Left colon (tissue), 2 donors: ENCODE results near the gene AP3D1. TPM values are rescaled to one million over a fixed set of nuclear protein-coding genes. Genes with fewer than 3 reads are reported as not detected.

Experiments
- ATAC-seq: fragments of 200-7000 bp; cut with Tn5 transposase; one replicate; pipeline ENCODE4 v1.9.1; 2020; ENCODE audit warnings: mild to moderate bottlenecking, moderate library complexity
- DNase-seq, 2 donors: peaks; one replicate each; pipeline ENCODE4 v3.0.0-alpha.2; 2020
- intact Hi-C, 2 donors: fragments of 100-400 bp; cut with DNase I in 1 of 2; cut with micrococcal nuclease in 1 of 2; formaldehyde crosslinking; loops; one replicate each; pipeline versions ENCODE4 v1.11.2 to v1.14.0; 2022; cut with DNase I, micrococcal nuclease
- total RNA-seq, 2 donors: library from RNA; stranded (reverse); fragmentation: NEBNext Ultra II Directional; extraction: Animal tissue kit (Norgen Biotek cat#: 25700); gene quantifications; one replicate each; pipeline ENCODE4 v1.2.1, GENCODE V29; 2021
- donor health status: DM: no; HTN: no; CAD: no.
- donor health status: DM: yes; HTN: yes; CAD: no.

AP3D1 gene
- total RNA-seq, 2 donors from 2014 or later, result 99.4 to 123 TPM

- ATAC-seq (peak; percentile 57), DNase-seq (peak; percentile 85 to 92)
- intact Hi-C loops, result no loop called here
These were observed 15.7 kb upstream of the AP3D1 start for GRCh38 chr19:2166741-2167738.

GRCh38 chr19:2164020-2164998 lies 12.9 kb upstream of the AP3D1 start:
- peak; percentile 17 for ATAC-seq
- peak in 1 of 2 donors; percentile 48 for DNase-seq
- intact Hi-C loops, result no loop called here

GRCh38 chr19:2160379-2160778 lies 9.0 kb upstream of the AP3D1 start:
- ATAC-seq (peak; percentile 22), DNase-seq (no peak)
- intact Hi-C loops, result no loop called here

- intact Hi-C loops, result loop anchor here (5.0 to 10.0 kb wide), 2 partner anchors 77 to 115 kb away; partner anchors contain the start of genes PLEKHJ1 (in 1 of the 2) and SF3A2 (in 1 of the 2)
- ATAC-seq (no peak), DNase-seq (no peak)
These were observed 6.1 kb upstream of the AP3D1 start for GRCh38 chr19:2157452-2157851.

DNA sequence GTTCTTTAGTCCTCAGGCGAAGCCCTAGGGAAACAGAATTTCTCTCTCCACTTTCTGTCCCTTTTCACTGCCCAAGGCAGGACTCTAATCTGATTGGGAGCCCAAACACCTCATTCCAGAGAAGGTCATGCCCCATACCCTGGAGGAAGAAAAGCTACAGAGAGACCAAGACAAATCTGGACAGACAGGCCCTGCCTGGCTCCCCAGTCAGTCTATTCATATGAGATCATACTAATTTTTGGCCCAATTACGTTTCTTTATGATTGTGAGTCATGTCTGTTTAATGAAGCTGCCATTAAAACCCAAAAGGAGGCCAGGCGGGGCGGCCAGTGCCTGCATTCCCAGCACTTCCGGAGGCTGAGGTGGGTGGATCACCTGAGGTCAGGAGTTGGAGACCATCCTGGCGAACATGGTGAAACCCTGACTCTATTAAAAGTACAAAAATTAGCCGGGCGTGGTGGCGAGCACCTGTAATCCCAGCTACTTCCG lies 3.3 kb upstream of the AP3D1 start:
- intact Hi-C loops, result loop anchor here (5.0 to 10.0 kb wide), 2 partner anchors 80 to 118 kb away; partner anchors contain the start of genes PLEKHJ1 (in 1 of the 2) and SF3A2 (in 1 of the 2)
- peak; percentile 45 for ATAC-seq
- DNase-seq, result peak; percentile 58 to 61

- intact Hi-C loops, result loop anchor here in 1 of 2 donors (10.0 kb wide), 1 partner anchor 84 kb away; the partner anchor contains the start of genes PLEKHJ1 and SF3A2
- DNase-seq, result no peak
- no peak for ATAC-seq
These were observed 500 bp downstream of the AP3D1 start for GRCh38 chr19:2150794-2151338.

GRCh38 chr19:2149980-2150793 lies 1.2 kb downstream of the AP3D1 start:
- intact Hi-C loops, result loop anchor here in 1 of 2 donors (10.0 kb wide), 1 partner anchor 85 kb away; the partner anchor contains the start of genes PLEKHJ1 and SF3A2
- peak; percentile 3 for ATAC-seq
- DNase-seq, result peak; percentile 45 to 50

GRCh38 chr19:2148482-2149135 lies 2.8 kb downstream of the AP3D1 start:
- intact Hi-C loops, result no loop called here
- DNase-seq, result no peak
- no peak for ATAC-seq

GRCh38 chr19:2145831-2146241 lies 5.5 kb downstream of the AP3D1 start:
- intact Hi-C loops, result no loop called here
- ATAC-seq (no peak), DNase-seq (no peak)

DNA sequence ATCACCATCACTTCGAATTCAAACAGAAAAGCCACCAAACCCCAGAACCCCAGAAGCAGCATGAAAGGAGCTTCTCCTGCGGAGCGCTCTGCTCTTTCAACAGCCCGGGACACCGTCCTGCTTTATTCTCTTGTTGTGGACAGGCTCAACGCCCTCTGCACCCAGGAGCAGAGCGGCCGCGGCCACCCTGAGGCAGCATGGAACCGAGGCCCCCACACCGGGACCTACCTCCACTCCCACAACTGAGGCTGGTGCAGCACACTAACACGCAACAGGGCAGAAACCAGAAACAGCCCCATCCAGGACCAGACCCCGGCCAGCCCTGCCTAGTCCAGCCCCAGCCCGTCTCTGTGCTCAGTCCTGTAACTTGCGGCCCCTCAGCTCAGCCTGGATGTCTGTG lies 7.2 kb downstream of the AP3D1 start:
- ATAC-seq (no peak), DNase-seq (no peak)
- intact Hi-C loops, result no loop called here

- intact Hi-C loops, result no loop called here
- DNase-seq (no peak), ATAC-seq (no peak)
These were observed 9.1 kb downstream of the AP3D1 start for GRCh38 chr19:2142173-2142829.

DNA sequence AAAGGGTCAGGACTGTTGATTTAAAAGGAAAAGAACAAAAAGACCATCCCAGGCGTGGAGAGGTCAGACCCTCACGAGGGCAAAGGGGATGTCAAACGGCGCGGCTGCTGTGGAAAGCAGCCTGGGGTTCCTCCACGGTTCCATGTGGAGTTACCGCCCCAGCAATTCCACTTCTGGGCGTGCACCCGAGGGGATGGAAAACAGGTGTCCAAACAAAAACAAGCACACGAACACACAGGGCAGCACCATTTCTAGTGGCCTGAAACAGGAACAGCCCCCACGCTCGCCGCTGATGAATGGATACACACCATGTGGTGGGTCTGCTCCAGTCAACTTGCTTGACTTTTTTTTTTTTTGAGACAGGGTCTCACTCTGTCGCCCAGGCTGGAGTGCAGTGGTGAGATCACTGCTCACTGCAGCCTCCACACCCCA lies 11.2 kb downstream of the AP3D1 start:
- no peak for DNase-seq
- ATAC-seq, result no peak
- intact Hi-C loops, result no loop called here

DNA sequence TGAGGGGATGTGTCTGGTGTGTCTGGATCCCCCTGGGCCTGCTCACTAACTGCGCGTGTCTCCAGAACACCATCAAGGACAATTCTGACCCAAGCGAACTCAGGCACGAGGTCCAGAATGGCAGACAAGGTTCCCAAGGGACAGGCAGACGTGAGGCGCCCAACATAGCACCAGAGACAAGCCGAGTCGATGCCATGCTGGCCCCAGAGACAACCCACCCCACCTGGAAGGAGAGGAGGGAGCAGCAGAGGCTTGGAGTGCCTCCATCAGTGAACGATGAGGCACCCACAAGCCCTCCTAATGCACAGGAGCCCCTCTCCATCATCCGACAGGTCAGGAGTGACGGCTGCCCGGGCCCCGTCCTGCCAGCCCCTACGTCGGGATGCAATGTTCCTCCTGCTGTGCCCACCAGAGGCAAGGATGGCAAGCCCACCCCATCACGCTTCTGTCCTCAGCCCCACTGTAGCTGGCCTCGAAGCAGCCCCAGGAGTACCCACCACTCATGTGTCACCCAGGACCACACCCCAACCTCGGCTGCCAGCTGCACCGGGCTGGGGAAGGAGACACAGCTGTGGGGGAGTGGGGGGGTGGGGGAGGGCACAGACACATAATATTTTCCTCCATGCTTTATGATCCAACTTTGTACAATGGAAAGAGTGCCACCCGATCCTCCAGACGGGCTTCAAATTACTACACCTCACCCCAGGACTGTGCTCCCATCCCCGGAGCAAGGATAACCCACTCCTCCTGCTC lies 11.8 kb downstream of the AP3D1 start:
- DNase-seq, result no peak
- intact Hi-C loops, result no loop called here
- no peak for ATAC-seq

DNA sequence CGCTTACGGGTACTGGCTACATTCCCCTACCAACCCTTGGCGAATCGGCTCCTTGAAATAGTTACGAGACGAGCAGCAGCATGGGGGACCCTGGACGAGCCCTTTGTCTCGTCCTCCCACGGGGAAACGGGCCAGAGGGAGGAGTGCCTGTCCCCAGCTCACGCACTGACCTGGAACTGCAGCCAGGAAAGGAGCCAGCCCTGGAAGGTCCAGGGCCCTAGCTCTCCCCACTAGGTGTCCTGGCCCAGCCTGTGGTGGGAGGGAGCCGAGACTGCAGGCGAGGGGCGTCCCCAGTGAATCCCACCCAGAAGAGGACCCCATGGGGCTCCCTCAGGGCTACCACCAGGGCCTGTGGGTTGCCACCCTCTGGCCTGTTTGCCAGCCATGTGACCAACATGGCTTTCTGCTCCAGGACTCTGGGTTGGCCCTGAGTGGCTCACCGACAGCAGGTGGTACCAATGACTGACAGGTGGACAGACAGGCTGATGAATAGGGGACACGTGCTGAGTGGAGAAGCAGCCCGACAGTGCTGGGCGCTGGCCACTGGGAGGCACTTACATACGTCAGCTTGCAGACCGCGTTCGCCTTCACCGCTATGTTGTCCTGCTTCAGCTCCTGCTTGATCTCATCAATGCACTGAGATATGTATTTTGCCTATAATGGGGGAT lies 13.2 kb downstream of the AP3D1 start:
- intact Hi-C loops, result no loop called here
- ATAC-seq, result no peak

DNA sequence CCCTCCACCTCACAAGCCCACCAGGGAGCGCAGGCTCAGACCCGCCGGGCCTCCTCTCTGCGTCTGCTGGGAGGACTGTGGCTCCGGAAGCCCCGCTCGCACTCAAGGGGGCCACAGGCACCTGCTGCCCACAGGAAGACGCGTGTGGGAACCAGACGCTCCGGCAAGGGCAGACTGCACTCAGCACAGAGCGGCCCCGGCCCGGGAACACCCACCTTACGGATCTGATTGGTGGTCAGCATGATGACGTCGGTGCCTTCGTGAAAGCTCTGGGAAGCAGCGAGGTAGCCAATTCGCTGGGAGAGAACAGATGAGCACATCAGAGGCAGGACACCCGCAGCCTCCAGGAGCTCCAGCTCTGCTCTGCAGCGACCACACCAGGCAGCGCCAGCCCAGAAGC lies 14.6 kb downstream of the AP3D1 start:
- intact Hi-C loops, result no loop called here
- DNase-seq, result no peak
- ATAC-seq, result no peak

More for the DNA sequence above, 13.2 kb downstream of the AP3D1 start:
- no peak for DNase-seq
